Measurements from ENCODE around the gene ATF7.

DNA sequence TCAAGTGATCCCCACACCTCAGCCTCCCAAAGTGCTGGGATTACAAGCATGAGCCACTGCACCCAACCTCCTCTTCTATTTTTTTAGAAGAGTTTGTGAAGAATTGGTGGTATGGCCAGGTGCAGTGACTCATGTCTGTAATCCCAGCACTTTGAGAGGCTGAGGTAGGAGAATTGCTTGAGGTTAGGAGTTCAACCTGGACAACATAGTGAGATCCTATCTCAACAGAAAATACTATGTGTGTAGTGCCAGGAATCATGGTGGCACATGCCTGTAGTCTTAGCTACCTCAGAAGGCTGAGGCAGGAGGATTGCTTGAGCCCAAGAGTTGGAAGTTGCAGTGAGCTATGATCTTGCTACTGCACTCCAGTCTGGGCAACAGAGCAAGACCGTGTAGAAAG lies 5.5 kb upstream of the ATF7 start:
- TF ChIP-seq POLR2A (IDR thresholded peaks at IDR 0.05) = no peak
- TF ChIP-seq, protein P1, sequence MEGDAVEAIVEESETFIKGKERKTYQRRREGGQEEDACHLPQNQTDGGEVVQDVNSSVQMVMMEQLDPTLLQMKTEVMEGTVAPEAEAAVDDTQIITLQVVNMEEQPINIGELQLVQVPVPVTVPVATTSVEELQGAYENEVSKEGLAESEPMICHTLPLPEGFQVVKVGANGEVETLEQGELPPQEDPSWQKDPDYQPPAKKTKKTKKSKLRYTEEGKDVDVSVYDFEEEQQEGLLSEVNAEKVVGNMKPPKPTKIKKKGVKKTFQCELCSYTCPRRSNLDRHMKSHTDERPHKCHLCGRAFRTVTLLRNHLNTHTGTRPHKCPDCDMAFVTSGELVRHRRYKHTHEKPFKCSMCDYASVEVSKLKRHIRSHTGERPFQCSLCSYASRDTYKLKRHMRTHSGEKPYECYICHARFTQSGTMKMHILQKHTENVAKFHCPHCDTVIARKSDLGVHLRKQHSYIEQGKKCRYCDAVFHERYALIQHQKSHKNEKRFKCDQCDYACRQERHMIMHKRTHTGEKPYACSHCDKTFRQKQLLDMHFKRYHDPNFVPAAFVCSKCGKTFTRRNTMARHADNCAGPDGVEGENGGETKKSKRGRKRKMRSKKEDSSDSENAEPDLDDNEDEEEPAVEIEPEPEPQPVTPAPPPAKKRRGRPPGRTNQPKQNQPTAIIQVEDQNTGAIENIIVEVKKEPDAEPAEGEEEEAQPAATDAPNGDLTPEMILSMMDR (IDR thresholded peaks at IDR 0.05) = no peak
- TF ChIP-seq POLR2AphosphoS5 (IDR thresholded peaks at IDR 0.05) = no peak

Measured in breast epithelium (tissue), 3 donors.